GM21786 (cell line): ENCODE measurements around the gene VWC2L.
A peak's percentile ranks its signal among the peaks of the same experiment; 100 is the strongest.

Experiments used
- ATAC-seq: cut with Tn5 transposase; IDR thresholded peaks from one replicate; pipeline ENCODE4 v1.9.1; 2021; ENCODE audit not compliant: unreplicated experiment

The VWC2L gene

DNA sequence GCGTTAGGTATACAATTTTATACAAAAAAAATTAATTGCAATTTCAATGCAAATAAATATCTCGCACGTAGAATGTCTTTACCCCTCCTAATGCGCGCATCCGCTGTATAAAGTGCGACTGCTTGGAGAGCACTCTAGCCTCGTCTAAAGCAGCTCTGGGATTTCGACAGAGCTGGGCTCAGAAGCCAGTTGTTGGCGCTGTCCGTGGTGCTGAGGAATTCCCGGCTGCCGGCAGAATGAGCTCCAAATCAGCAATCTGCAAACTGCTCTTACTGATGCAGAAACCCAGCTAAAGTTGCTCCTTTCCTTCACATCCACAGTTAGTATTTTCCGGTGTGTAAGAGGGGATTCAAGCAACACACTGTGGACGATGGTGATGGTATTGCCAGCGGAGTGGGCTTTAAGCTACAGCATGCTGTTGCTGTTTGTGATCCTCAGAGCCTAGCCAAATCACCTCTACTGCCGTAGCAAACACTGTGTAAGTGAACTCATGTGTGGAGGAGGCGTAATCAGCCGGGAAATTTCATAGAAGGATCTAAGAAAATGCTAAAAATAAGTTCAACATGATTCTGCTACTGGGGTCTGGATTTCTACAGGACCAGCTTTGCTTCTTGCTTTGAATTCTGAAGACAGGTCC, at the start of gene VWC2L:
TSS of gene VWC2L (plus strand) at position 137 of the 637 bp plus-strand sequence. CDS start 3,140 bp downstream, outside the sequence.
- peak; percentile 77 for ATAC-seq

DNA sequence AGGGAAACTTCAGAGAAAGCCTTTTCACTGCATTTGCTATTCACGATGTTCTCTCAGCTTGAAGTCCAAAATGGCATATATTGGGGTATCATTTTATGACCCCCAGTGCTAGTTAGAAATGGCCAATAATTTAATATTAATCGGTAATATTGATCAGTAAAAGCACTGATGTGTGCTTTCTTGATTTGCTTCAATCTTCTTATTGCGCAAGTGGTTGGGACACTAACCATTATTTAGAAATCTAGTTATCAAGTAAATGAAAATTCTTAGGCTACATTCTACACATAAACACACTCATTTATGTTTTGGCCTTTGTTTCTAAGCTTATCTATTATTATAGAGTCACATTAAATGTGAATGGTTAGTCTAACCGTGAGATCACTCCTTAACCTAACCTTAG, 49.7 kb upstream of the VWC2L start:
- ATAC-seq: no peak

DNA sequence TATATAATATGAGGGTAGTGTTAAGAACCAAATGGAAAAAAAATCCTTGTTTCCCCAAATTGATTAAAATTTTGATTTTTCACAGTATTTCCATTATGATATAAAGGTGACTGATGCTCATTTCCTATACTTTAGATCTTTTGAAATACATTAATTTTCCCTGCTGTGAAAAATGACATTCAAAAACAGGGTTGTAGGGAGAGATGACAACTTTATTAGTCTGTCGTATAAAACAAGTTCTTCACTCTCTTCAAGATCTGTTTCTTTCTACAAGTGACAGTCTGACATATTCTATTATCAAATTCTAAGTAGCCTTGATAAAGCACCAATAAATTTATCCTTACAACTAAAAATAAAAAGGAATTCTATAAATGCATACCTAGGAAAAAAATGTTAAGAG, 45.3 kb upstream of the VWC2L start:
- no peak for ATAC-seq

DNA sequence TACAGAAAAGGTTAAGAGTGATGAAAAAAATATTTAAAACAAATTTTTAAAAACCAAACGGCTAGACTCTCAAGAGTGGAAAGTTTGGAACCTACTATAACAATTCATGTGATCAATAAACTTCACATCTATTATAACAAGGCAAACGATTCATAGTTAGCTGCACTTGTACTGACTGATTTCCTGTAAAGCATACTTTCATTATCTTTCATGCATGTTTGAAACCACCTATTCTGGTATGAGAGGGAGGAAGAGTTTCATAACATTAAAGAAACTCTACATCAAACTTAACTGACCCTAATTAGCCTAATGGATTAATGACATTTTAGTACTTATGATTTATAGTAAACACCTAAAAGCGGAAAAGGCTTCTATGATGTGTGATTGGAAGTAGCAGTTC, 43.7 kb upstream of the VWC2L start:
- ATAC-seq: no peak

DNA sequence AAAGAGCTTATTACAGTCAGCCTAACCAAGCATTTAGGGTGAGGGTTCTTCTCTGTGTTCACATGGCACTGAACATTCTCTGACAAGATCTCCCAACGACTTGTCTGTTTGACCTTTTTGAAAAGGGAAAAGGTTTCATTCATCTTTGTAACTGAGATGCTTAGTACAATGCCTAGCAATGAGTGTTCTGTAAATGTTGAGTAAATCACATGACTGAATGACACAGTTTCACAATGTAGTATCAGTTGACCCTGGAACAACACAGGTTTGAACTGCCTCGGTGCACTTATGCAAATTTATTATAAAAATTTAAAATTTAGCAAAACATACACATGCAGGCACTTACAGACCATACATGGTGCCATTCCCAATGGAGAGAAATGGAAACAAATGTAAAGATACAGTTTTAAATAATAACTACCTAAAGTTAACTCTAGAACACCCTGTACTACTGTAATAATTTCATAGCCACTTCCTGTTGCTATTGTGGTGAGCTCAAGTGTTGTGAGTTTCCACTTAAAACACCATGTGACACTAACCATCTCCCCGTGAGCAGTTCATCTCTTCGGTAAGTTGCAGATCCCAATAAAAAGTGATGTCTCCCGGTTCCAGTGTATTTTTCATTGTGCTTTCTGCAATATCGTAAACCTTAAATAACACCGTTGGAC, 34.1 kb upstream of the VWC2L start:
- ATAC-seq: no peak

DNA sequence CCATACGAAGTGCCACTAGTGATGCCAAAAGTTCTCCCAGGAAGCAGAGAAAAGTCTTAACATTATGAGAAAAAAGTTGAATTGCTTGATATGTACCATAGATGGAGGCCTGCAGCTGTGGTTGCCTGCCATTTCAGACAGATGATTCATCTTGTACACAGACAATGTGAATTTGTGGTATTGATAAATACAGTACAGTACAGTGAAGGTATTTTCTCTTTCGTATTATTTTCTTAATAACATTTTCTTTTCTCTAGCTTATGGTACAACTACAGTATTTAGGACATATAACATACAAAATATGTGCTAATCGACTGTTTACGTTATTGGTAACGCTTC, 33.6 kb upstream of the VWC2L start:
- ATAC-seq: no peak

DNA sequence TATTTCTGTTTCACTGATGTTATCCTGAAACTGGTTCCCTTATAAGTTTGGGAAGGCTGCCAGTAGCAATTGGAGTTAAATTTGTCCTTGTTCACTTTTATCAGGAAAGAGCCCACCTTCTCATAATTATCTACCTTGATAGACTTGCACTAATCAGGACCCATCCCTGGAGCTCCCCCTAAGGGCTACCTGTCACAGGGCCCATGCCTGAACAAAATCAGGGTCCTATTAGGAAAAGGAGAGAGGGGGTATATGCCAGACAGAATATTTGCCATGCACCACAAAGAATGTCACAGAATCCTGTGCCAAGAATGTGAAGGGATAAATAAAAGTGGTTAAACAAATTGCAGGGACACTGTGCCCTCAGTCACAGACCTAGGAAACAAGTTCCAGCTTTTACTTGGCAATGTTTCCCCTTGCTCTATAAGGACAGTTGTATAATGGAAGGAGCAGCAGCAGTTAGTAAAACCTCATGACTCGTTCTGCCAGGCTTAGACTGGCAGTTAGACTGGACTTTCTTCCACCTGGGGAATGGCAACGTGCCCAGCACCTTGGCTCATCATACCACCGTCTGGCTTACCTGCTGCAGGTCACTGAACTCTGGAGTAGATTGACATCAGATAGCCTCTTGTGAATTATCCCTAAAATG, 32.3 kb upstream of the VWC2L start:
- no peak for ATAC-seq

DNA sequence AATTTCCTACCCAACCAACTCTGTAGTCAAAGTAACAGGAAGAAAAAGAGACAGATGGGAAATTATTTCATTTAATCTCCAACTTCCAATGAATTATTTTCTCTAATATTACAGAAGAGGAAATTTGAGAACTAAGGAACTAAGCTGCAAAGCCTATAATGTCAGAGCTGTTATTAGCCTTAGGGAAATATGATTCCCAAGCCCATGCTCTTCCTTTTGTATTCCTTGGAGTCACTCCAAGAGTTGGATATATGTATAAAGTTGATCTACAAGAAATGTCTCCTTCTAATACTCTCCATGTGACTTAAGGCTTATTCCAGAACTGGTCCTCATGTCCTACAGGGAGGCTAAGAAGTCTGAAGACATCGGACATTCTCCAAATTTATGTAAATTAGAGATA, 31.6 kb upstream of the VWC2L start:
- no peak for ATAC-seq

DNA sequence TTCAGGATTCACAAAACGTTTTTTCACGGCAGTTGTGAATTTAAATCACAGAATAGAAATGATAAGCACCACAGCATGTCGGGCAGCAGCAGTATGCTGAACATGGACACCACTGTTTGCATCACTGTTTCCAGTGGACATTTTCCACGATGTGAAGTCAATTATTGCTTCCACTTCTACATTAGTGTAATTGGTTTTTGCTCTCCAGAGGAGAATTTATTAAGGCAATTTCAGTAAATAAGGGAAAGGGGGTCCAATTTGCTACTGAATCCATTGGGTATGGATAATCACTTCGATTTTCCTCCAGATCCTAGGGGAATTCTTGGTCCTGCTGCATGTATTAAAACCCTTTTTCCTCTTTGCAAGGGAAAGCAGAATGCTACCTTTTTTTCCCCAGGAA, 30.2 kb upstream of the VWC2L start:
- no peak for ATAC-seq

DNA sequence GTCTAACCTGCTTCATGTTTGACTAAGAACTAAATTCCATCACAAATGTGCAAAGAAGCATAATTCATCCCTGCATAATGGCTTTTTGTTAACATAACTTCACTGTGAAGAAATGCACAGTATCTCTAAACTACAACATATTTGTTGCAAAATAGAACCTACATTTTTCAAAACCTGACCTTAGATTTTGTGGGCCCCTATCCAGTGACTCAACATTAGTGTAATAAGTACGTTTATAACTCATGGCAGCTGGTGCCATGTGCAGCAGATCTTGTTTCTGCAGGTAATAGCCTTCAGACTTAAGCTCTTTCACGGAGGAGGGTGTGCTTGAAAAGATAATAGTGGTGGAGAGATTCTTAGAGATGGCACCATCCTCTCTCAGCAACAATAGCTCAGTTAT, 28.6 kb upstream of the VWC2L start:
- ATAC-seq: no peak

DNA sequence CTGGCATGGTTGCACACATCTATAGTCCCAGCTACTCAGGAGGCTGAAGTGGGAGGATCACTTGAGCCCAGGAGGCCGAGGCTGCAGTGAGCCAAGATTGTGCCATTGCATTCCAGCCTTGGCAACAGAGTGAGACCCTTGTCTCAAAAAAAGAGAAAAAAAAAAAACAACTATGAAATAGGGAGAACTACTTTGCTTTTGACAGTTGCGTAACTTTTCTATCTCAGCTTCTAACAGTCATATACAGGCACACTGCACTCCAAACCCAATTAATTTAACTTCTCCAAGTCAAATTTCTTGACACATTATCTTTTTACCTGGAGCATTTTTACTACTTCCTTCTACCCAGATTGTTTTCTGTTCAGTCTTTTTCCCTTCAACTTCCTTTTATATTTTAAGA, 24.1 kb upstream of the VWC2L start:
- no peak for ATAC-seq

DNA sequence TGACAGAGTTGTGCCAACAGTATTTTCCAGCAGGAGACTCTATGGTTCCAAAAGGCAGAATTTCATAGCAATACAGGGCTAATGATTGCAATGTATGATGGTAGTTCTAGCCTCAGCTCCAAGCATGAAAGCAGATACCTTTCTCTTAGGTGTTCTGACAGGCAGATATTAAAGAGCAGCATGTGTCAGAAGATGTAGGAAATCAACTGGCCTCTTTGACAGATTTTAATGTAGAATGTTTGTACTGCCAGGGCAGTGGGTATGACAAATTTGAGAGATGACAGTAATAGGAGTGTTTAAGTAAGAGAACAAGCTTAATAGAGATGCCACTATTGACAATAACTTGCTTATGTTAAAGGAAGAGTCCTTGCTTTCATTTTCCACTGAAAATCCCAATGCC, 21.5 kb upstream of the VWC2L start:
- no peak for ATAC-seq

DNA sequence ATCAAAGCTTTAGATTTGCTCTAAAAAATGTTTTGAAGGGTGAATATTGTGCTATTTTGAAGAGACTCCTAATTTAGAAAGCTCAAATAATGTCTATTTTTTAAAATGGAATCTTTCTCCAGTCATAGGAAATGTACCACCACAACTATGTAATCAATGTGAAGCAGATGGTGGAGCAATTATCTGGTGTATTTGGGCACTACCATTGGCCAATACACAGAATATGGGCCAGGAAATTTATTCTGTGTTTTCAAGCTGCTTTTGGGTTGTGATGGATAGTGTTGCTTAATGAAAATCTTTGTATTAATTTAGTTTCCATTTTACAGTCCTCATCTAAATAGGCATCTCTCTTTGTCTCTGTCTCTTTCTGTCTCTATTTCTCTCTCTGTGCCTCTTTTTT, 17.1 kb upstream of the VWC2L start:
- no peak for ATAC-seq

DNA sequence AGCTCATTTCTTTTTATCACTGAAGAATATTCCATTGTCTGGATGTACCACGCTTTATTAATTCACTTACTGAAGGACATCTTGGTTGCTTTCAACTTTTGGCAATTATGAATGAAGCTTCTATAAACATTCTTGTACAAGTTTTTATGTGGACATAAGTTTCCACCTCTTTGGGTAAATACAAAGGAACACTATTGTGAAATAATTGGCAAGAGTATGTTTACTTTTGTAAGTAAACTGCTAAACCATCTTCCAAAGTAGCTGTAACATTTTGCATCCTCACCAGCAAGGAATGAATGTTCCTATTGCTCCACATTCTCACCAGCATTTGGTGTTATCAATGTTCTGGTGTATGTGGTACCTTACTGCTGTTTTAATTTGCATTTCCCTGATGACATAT, 15.8 kb upstream of the VWC2L start:
- no peak for ATAC-seq

DNA sequence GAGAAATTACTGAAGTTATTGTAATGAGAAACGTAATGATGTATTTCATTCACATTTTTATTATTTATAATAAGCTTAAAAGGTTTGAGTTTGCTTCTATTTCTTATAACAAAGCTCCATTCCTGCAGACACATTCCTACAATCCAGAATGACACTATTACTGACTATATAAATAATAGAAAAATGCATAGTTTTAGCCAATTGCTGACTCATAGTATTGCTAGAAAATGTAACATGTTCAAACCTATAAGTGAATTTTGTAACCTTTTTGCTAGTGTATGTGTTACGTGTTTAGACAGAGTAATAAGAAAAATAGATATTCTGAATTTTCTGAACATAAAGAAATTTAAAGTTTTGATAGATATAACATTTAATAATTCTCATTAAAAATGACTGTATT, 9.3 kb upstream of the VWC2L start:
- ATAC-seq: no peak

DNA sequence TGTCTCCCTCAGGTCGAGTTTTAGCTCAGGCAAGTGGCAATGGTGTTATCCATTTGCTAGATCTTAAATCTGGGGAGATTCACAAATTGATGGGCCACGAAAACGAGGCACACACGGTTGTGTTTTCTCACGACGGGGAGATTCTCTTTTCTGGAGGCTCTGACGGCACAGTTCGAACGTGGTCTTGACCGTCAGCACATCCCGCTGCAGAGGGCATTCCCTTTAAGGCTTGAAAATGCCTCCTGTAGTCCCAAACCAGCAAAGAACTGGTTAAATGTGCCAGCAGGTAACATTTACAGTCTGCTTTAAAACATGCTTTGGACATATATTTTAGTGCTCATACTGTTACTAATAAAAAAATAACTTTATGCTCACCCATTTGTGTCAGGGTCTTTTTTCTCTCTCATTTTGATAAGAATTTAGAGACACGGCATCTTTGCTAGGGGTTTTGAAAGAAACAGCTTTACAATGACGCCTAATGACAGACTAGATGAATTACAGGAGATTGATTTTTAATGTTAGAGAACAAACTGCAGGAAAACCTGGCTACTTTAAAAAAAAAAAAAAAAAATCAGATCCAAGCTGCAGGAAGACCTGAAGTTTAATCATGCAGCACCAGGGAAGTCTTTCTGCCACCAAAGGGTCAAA, 602 bp upstream of the VWC2L start:
- ATAC-seq: no peak

DNA sequence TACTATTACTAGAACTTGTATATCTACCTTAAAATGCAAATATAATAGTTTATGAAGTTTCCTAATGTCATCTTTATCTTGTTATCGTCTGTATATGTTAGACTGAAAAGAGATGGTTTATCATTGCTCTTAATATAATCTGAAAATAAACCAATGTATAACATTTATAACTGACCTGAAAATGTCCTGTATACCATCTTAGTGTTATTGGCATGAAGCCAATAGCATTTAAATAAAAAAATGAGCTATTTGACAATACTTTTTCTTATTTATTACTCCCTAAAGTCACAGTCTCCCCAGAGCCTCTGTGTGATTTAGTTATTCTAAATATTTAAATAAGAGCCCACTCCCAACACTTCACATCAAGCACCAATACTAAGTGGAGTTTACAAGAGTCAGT, 1.8 kb downstream of the VWC2L start:
- ATAC-seq: no peak

DNA sequence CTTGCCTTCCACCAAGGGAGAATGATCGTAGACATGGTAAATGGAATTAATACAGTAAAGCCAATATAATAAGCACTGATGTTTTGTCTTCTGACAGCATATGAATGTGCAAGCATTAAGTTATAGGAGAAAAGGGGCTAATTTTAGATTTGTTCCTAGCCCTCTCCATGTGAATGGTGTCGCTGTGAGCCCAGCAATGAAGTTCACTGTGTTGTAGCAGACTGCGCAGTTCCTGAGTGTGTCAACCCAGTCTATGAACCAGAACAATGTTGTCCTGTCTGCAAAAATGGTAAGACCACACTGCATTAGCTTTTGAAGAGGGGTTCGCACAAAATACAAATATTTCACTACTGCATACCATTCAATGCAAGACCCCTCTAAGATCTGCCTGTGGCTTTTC, 25.6 kb downstream of the VWC2L start:
- no peak for ATAC-seq

DNA sequence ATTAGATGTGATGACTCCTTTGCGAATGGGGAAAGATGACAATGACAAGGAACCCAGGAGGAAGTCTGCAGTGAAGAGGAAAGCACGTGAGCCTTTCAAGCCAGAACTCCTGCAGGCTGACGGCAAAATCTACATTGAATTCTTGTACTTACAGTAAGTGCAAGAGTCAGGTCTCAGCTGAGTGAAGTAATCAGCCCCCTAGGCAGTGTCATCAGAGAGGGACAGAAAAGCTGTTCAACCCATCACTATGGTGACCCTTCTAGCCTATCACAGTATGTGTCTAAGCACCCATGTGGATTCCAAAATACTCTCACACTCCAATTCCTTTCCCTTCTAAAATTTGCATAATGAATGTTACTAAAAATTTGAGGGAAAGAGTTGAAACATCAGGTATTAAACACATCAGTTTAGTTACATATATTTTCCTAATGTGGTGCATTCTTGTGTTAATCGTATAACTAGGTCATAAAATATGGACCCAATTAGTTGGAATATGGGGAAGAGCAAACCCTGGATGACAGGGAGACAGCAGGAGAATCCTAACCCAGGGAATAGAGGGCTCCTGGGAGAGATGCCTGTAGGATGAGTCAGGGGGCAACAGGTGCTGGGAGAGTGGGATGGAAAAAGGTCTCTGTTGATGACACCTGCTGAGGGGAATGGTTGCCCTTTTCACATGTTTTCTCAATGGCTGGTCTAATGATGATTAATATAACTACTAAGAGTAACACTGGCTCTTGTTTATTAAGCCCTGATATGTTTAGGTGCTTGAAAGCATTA, 39.5 kb downstream of the VWC2L start:
- no peak for ATAC-seq

DNA sequence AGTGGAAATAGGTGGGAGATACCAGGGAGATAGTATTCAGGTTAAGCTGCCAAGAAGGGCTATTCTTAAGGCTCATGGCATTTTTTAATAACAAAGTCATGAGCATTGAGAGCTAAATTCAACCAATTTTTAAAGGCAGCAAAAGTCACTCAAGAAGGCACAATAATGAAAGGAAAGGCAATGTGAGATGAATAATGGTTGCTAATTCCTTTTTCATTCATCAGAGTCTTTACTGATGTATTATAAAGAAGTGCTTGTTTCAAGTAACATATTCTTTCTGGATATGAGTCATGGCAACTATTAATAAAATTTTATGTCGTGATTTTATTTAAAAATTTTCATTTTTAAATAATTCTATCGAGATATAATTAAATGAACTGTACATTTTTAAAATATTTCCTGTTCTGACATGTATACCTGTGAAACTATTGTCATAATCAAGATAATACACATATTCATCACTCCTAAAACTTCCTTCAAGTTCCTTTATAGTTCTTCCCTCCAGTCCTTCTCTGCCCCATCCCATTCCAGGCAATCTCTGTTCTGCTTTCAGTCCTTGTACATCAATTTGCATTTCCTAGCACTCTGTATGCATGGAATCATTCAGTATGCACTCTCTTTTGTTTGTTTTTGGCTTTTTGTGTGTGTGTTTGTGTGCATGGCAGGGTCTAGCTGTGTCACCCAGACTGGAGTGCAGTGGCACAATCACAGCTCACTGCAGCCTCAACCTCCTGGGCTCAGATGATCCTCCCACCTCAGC, 40.8 kb downstream of the VWC2L start:
- ATAC-seq: no peak
